ENCODE measurements around the gene SIX6.

Gene SIX6

GRCh38 chr14:60514378-60514740 lies 5.4 kb downstream of the SIX6 start:
- DNase-seq (ENCODE audit: low spot score): no peak

GRCh38 chr14:60514741-60515491 lies 6.0 kb downstream of the SIX6 start:
- DNase-seq (ENCODE audit: low spot score): no peak

GRCh38 chr14:60515511-60516289 lies 6.8 kb downstream of the SIX6 start:
- no peak for DNase-seq (ENCODE audit: low spot score)

- no peak for DNase-seq (ENCODE audit: low spot score)
These were observed 23.5 kb downstream of the SIX6 start for GRCh38 chr14:60532442-60532841.

- no peak for DNase-seq (ENCODE audit: low spot score)
These were observed 28.7 kb downstream of the SIX6 start for GRCh38 chr14:60537663-60538062.

GRCh38 chr14:60544659-60545058 lies 35.7 kb downstream of the SIX6 start:
- no peak for DNase-seq (ENCODE audit: low spot score)

- DNase-seq (ENCODE audit: low spot score): no peak
These were observed 44.9 kb downstream of the SIX6 start for GRCh38 chr14:60553808-60554207.

- DNase-seq (ENCODE audit: low spot score): no peak
These were observed 53.1 kb downstream of the SIX6 start for GRCh38 chr14:60561845-60562746.

All from CD4-positive, alpha-beta T cell treated with Interleukin-2 at 100 ng/mL for 4 hours (primary cell).